WTC11 (cell line): ENCODE measurements around the gene RBP7. TPM values are rescaled to one million over a fixed set of nuclear protein-coding genes. Genes with fewer than 3 reads are reported as not detected.

Source experiments
- ATAC-seq: fragments of 200-7000 bp; cut with Tn5 transposase; 2 replicates; pipeline ENCODE4 v1.10.0; 2021; ENCODE audit warnings: mild to moderate bottlenecking, moderate library complexity
- CTCF ChIA-PET: fragments of 300-600 bp; sonication (Branson Sonifier 250); formaldehyde crosslinking; loops from one replicate; lab custom pipeline; 2021; ENCODE audit warnings: antibody characterized with exemption; lab: Charles Lee
- POLR2A ChIA-PET: fragments of 350-600 bp; sonication (Branson Sonifier 250); formaldehyde crosslinking; loops from one replicate; lab custom pipeline; 2021; ENCODE audit warnings: antibody characterized with exemption; lab: Charles Lee
- DNase-seq: peaks from one replicate; pipeline ENCODE4 v3.0.0; 2021; ENCODE audit warnings: low spot score
- H3K27ac Mint-ChIP-seq: 2 replicates; pipeline ENCODE4 v1.8.0; 2021; ENCODE audit warnings: mixed read lengths
- H3K27me3 Mint-ChIP-seq: 2 replicates; pipeline ENCODE4 v1.8.0; 2021; ENCODE audit warnings: low read depth, mild to moderate bottlenecking, moderate library complexity, mixed read lengths
- H3K36me3 Mint-ChIP-seq: 2 replicates; pipeline ENCODE4 v1.8.0; 2021; ENCODE audit warnings: mixed read lengths
- H3K4me1 Mint-ChIP-seq: 2 replicates; pipeline ENCODE4 v1.8.0; 2022; ENCODE audit warnings: mixed read lengths
- H3K4me3 Mint-ChIP-seq: 2 replicates; pipeline ENCODE4 v1.8.0; 2021; ENCODE audit warnings: mild to moderate bottlenecking, moderate library complexity, mixed read lengths
- H3K9me3 Mint-ChIP-seq: 2 replicates; pipeline ENCODE4 v1.8.0; 2021; ENCODE audit warnings: mixed read lengths
- E2F1 ChIP-seq: sonication (generic); formaldehyde crosslinking; IDR thresholded peaks from 2 replicates; pipeline ENCODE4 v1.8.0; 2022; ENCODE audit warnings: mild to moderate bottlenecking, missing genetic modification reagents
- ELF4 ChIP-seq: sonication (generic); formaldehyde crosslinking; IDR thresholded peaks from 2 replicates; pipeline ENCODE4 v1.8.1; 2022; ENCODE audit warnings: low read depth, mild to moderate bottlenecking, moderate library complexity, missing genetic modification reagents
- GTF2I ChIP-seq: fragments of 250-450 bp; sonication (Bioruptor Pico); conservative IDR thresholded peaks from 2 replicates; pipeline ENCODE4 v1.4.0; 2021; ENCODE audit warnings: mild to moderate bottlenecking
- HMGXB4 ChIP-seq: sonication (generic); formaldehyde crosslinking; IDR thresholded peaks from 2 replicates; pipeline ENCODE4 v1.8.1; 2023; ENCODE audit warnings: mild to moderate bottlenecking, moderate library complexity, missing genetic modification reagents
- MXD4 ChIP-seq: fragments of 250-450 bp; sonication (Bioruptor Pico); IDR thresholded peaks from 2 replicates; pipeline ENCODE4 v1.8.0; 2021; ENCODE audit warnings: mild to moderate bottlenecking, moderate library complexity, borderline replicate concordance
- NFE2L1 ChIP-seq: sonication (generic); formaldehyde crosslinking; IDR thresholded peaks from 2 replicates; pipeline ENCODE4 v1.8.1; 2023; ENCODE audit warnings: missing genetic modification reagents
- PRRX2 ChIP-seq: fragments of 250-450 bp; sonication (Bioruptor Pico); IDR thresholded peaks from 2 replicates; pipeline ENCODE4 v1.8.0; 2021; ENCODE audit warnings: mild to moderate bottlenecking
- RELA ChIP-seq: sonication (generic); formaldehyde crosslinking; IDR thresholded peaks from 2 replicates; pipeline ENCODE4 v1.8.1; 2022; ENCODE audit warnings: missing genetic modification reagents, mild to moderate bottlenecking, borderline replicate concordance
- SOX15 ChIP-seq: fragments of 250-450 bp; sonication (Bioruptor Pico); IDR thresholded peaks from 2 replicates; pipeline ENCODE4 v1.9.0; 2021; ENCODE audit warnings: mild to moderate bottlenecking
- TEAD1 ChIP-seq: sonication (generic); formaldehyde crosslinking; IDR thresholded peaks from 2 replicates; pipeline ENCODE4 v1.8.0; 2022; ENCODE audit warnings: mild to moderate bottlenecking, missing genetic modification reagents
- USF2 ChIP-seq: sonication (generic); formaldehyde crosslinking; IDR thresholded peaks from 2 replicates; pipeline ENCODE4 v1.8.1; 2023; ENCODE audit warnings: mild to moderate bottlenecking, missing genetic modification reagents, moderate library complexity
- ZBTB21 ChIP-seq: sonication (generic); formaldehyde crosslinking; IDR thresholded peaks from 2 replicates; pipeline ENCODE4 v1.8.1; 2023; ENCODE audit warnings: mild to moderate bottlenecking, missing genetic modification reagents, borderline replicate concordance
- ZBTB43 ChIP-seq: sonication (generic); formaldehyde crosslinking; IDR thresholded peaks from 2 replicates; pipeline ENCODE4 v1.8.1; 2023; ENCODE audit warnings: mild to moderate bottlenecking, missing genetic modification reagents
- ZNF138 ChIP-seq: sonication (generic); formaldehyde crosslinking; conservative IDR thresholded peaks from 2 replicates; pipeline ENCODE4 v1.8.1; 2022; ENCODE audit warnings: mild to moderate bottlenecking, moderate library complexity, missing genetic modification reagents
- ZNF219 ChIP-seq: sonication (generic); formaldehyde crosslinking; IDR thresholded peaks from 2 replicates; pipeline ENCODE4 v1.8.0; 2023; ENCODE audit warnings: missing genetic modification reagents, mild to moderate bottlenecking, borderline replicate concordance
- ZNF423 ChIP-seq: fragments of 250-450 bp; sonication (Bioruptor Pico); IDR thresholded peaks from 2 replicates; pipeline ENCODE4 v2.1.2; 2022; ENCODE audit warnings: mild to moderate bottlenecking, moderate library complexity
- ZNF671 ChIP-seq: fragments of 250-450 bp; sonication (Bioruptor Pico); IDR thresholded peaks from 2 replicates; pipeline ENCODE4 v1.8.0; 2021; ENCODE audit warnings: mild to moderate bottlenecking
- total RNA-seq: library from RNA; stranded (reverse); gene quantifications from 3 replicates; pipeline ENCODE4 v1.2.3, GENCODE V29; 2021
- TF ChIP-seq, protein P1 (sequence below): sonication (generic); formaldehyde crosslinking; IDR thresholded peaks from 2 replicates; pipeline ENCODE4 v1.8.0; 2022; ENCODE audit warnings: missing genetic modification reagents

The RBP7 gene
- total RNA-seq, 1 experiment from 2014 or later = 3.2 TPM

GRCh38 chr1:10033359-10033845 lies 36.4 kb downstream of the RBP7 start:
- ChIA-PET CTCF (interaction anchor here (0.7 to 2.5 kb wide), 7 partner anchors 13 to 312 kb away, joined by 3 to 12 read pairs (median 4); partner anchors contain the start of gene KIF1B), POLR2A (interaction anchor here (0.6 to 2.5 kb wide), 4 partner anchors 13 to 1230 kb away, joined by 3 to 8 read pairs (median 3); no protein-coding TSS in a partner anchor)
- Mint-ChIP-seq H3K27ac (peak overlapping the region; percentile 96), H3K4me1 (peaks cover 19% of the 10 kb centered on the region), H3K36me3 (0 out of 2 replicates have a peak, but pooled peaks cover 2% of the 10 kb centered on the region), H3K27me3 (no peaks in the 10 kb centered on the region), H3K4me3 (peak overlapping the region; percentile 83), H3K9me3 (no peaks in the 10 kb centered on the region)
- DNase-seq (peak; percentile 25), ATAC-seq (peak; percentile 6)
- TF ChIP-seq HMGXB4 (CRISPR knock-in tag) = 0 out of 2 replicates have a peak, but pooled peaks have one; percentile 12
- TF ChIP-seq NFE2L1 = 0 out of 2 replicates have a peak, but pooled peaks have one; percentile 17
- TF ChIP-seq MXD4 (CRISPR knock-in tag) = no peak
- TF ChIP-seq, protein P1, sequence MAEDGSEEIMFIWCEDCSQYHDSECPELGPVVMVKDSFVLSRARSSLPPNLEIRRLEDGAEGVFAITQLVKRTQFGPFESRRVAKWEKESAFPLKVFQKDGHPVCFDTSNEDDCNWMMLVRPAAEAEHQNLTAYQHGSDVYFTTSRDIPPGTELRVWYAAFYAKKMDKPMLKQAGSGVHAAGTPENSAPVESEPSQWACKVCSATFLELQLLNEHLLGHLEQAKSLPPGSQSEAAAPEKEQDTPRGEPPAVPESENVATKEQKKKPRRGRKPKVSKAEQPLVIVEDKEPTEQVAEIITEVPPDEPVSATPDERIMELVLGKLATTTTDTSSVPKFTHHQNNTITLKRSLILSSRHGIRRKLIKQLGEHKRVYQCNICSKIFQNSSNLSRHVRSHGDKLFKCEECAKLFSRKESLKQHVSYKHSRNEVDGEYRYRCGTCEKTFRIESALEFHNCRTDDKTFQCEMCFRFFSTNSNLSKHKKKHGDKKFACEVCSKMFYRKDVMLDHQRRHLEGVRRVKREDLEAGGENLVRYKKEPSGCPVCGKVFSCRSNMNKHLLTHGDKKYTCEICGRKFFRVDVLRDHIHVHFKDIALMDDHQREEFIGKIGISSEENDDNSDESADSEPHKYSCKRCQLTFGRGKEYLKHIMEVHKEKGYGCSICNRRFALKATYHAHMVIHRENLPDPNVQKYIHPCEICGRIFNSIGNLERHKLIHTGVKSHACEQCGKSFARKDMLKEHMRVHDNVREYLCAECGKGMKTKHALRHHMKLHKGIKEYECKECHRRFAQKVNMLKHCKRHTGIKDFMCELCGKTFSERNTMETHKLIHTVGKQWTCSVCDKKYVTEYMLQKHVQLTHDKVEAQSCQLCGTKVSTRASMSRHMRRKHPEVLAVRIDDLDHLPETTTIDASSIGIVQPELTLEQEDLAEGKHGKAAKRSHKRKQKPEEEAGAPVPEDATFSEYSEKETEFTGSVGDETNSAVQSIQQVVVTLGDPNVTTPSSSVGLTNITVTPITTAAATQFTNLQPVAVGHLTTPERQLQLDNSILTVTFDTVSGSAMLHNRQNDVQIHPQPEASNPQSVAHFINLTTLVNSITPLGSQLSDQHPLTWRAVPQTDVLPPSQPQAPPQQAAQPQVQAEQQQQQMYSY (CRISPR knock-in tag) = no peak
- no peak for TF ChIP-seq ZNF138

DNA sequence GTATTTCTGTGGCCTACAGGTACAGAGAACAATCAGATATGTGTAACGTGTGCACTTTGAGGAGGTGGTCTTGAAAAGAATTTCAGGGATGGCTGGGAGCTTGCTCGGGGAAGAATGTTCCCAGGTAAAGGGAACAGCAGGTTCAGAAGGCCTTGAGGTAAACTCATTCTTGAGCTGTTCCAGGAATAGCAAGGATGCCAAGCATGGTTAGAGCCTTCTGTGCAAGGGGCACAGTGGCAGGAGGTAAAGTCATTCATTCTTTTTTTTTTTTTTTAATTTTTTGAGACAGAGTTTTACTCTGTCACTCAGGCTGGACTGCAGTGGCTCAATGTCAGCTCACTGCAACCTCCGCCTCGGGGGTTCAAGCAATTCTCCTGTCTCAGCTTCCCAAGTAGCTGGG lies 45.7 kb downstream of the RBP7 start:
- H3K27me3 Mint-ChIP-seq = no peaks in the 10 kb centered on the region
- CTCF ChIA-PET = no interaction called here
- no peaks in the 10 kb centered on the region for H3K9me3 Mint-ChIP-seq
- ATAC-seq = no peak
- TF ChIP-seq ZNF219 (CRISPR knock-in tag) (no peak), ZNF671 (CRISPR knock-in tag) (no peak), RELA (no peak), ZNF423 (CRISPR knock-in tag) (no peak)
- TF ChIP-seq, all 79 proteins: peak for 0
- POLR2A ChIA-PET = interaction anchor here (0.6 kb wide), 1 partner anchor 176 kb away, joined by 4 read pairs; no protein-coding TSS in a partner anchor
- DNase-seq = no peak
- no peak overlapping the region for H3K4me3 Mint-ChIP-seq
- H3K27ac Mint-ChIP-seq = no peak overlapping the region
- peaks cover 24% of the 10 kb centered on the region for H3K4me1 Mint-ChIP-seq
- peaks cover 5% of the 10 kb centered on the region; the same call in 1 of the 2 replicates for H3K36me3 Mint-ChIP-seq

- Mint-ChIP-seq H3K36me3 (peaks cover 9% of the 10 kb centered on the region), H3K9me3 (no peaks in the 10 kb centered on the region), H3K27me3 (no peaks in the 10 kb centered on the region), H3K4me1 (peaks cover 24% of the 10 kb centered on the region), H3K27ac (peak overlapping the region; percentile 53), H3K4me3 (no peak overlapping the region)
- ATAC-seq (peak; percentile 19; the same call in 1 of the 2 replicates), DNase-seq (no peak)
- TF ChIP-seq ZBTB43 (CRISPR knock-in tag) (no peak), ZNF219 (CRISPR knock-in tag) (no peak), USF2 (CRISPR knock-in tag) (no peak; the same call in 1 of the 2 replicates), SOX15 (CRISPR knock-in tag) (no peak), ELF4 (CRISPR knock-in tag) (no peak), E2F1 (CRISPR knock-in tag) (no peak), TEAD1 (no peak), PRRX2 (CRISPR knock-in tag) (no peak), ZBTB21 (no peak), GTF2I (CRISPR knock-in tag) (no peak)
- ChIA-PET POLR2A (interaction anchor here (2.2 kb wide), 1 partner anchor 12 kb away, joined by 8 read pairs; the partner anchor contains the start of gene UBE4B), CTCF (interaction anchor here (0.9 to 3.0 kb wide), 3 partner anchors 12 to 430 kb away, joined by 3 to 12 read pairs (median 3); partner anchors contain the start of gene UBE4B)
Measured at GRCh38 chr1:10045480-10046355, 48.7 kb downstream of the RBP7 start.
